ENCODE data around the gene ARF1. TPM values are rescaled to one million over a fixed set of nuclear protein-coding genes. Genes with fewer than 3 reads are reported as not detected.
A peak's percentile ranks its signal among the peaks of the same experiment; 100 is the strongest.

The ARF1 gene
- total RNA-seq, 4 donors from 2014 or later, result 165 to 340 (median 203) TPM

GRCh38 chr1:228071839-228072657 is 10.5 kb upstream of the ARF1 start:
- Histone ChIP-seq H3K27ac (no peak overlapping the region), H3K4me3 (no peak overlapping the region), H3K4me1 (no peaks in the 10 kb centered on the region), H3K36me3 (no peaks in the 10 kb centered on the region), H3K9me3 (no peaks in the 10 kb centered on the region), H3K27me3 (peaks cover 0 to under 1% of the 10 kb centered on the region in 2 donors)
- no peak for DNase-seq
- TF ChIP-seq CTCF (IDR thresholded peaks at IDR 0.05) (no peak), POLR2A (IDR thresholded peaks at IDR 0.05) (no peak)
- intact Hi-C loops (cut with DNase I; ENCODE audit: low total_unique reads), result loop anchor here (10.0 kb wide), 1 partner anchor 307 kb away; no protein-coding TSS in a partner anchor

GRCh38 chr1:228072658-228073043 is 9.9 kb upstream of the ARF1 start:
- no peak overlapping the region for H3K27ac ChIP-seq
- DNase-seq, result peak in 1 of 2 donors; percentile 14
- no peaks in the 10 kb centered on the region for H3K36me3 ChIP-seq
- TF ChIP-seq CTCF (IDR thresholded peaks at IDR 0.05) (no peak), POLR2A (IDR thresholded peaks at IDR 0.05) (no peak)
- intact Hi-C loops (cut with DNase I; ENCODE audit: low total_unique reads), result loop anchor here (10.0 kb wide), 1 partner anchor 308 kb away; no protein-coding TSS in a partner anchor
- no peak overlapping the region for H3K4me3 ChIP-seq
- no peaks in the 10 kb centered on the region for H3K9me3 ChIP-seq
- no peaks in the 10 kb centered on the region for H3K27me3 ChIP-seq
- H3K4me1 ChIP-seq, result no peaks in the 10 kb centered on the region

- TF ChIP-seq POLR2A (IDR thresholded peaks at IDR 0.05) (no peak), CTCF (IDR thresholded peaks at IDR 0.05) (no peak)
- peak in 1 of 2 donors; percentile 11 for DNase-seq
- H3K4me3 ChIP-seq, result no peak overlapping the region
- intact Hi-C loops (cut with DNase I; ENCODE audit: low total_unique reads), result loop anchor here (10.0 kb wide), 1 partner anchor 308 kb away; no protein-coding TSS in a partner anchor
- no peaks in the 10 kb centered on the region for H3K27me3 ChIP-seq
- no peak overlapping the region for H3K27ac ChIP-seq
- H3K4me1 ChIP-seq, result no peaks in the 10 kb centered on the region
- H3K9me3 ChIP-seq, result no peaks in the 10 kb centered on the region
- no peaks in the 10 kb centered on the region for H3K36me3 ChIP-seq
These were observed 9.2 kb upstream of the ARF1 start for GRCh38 chr1:228073061-228073856.

GRCh38 chr1:228073857-228074545 is 8.5 kb upstream of the ARF1 start:
- peak in 1 of 2 donors; percentile 16 for DNase-seq
- Histone ChIP-seq H3K4me3 (no peak overlapping the region), H3K27ac (no peak overlapping the region), H3K36me3 (no peaks in the 10 kb centered on the region), H3K4me1 (no peaks in the 10 kb centered on the region), H3K9me3 (no peaks in the 10 kb centered on the region), H3K27me3 (no peaks in the 10 kb centered on the region)
- intact Hi-C loops (cut with DNase I; ENCODE audit: low total_unique reads), result loop anchor here (10.0 kb wide), 1 partner anchor 309 kb away; no protein-coding TSS in a partner anchor
- TF ChIP-seq CTCF (IDR thresholded peaks at IDR 0.05) (no peak), POLR2A (IDR thresholded peaks at IDR 0.05) (no peak)
